WTC11 (cell line): ENCODE results near the gene ITGAE.

Source experiments
- CREB1 ChIP-seq: sonication (generic); formaldehyde crosslinking; IDR thresholded peaks from 2 replicates; pipeline ENCODE4 v1.8.0; 2023; ENCODE audit warnings: mild to moderate bottlenecking, missing genetic modification reagents
- CREM ChIP-seq: sonication (generic); formaldehyde crosslinking; IDR thresholded peaks from 2 replicates; pipeline ENCODE4 v1.8.1; 2022; ENCODE audit warnings: mild to moderate bottlenecking, missing genetic modification reagents, moderate library complexity
- CTCF ChIP-seq: fragments of 200-600 bp; IDR thresholded peaks from 2 replicates; pipeline ENCODE4 v1.8.0; 2022; ENCODE audit warnings: antibody characterized with exemption
- ZBTB21 ChIP-seq: sonication (generic); formaldehyde crosslinking; IDR thresholded peaks from 2 replicates; pipeline ENCODE4 v1.8.1; 2023; ENCODE audit warnings: mild to moderate bottlenecking, missing genetic modification reagents, borderline replicate concordance
- ZNF317 ChIP-seq: sonication (generic); formaldehyde crosslinking; IDR thresholded peaks from 2 replicates; pipeline ENCODE4 v1.8.1; 2023; ENCODE audit warnings: low read depth, mild to moderate bottlenecking, moderate library complexity, missing genetic modification reagents, borderline replicate concordance
- TF ChIP-seq, protein P1 (sequence below): sonication (generic); formaldehyde crosslinking; IDR thresholded peaks from 2 replicates; pipeline ENCODE4 v1.8.1; 2022; ENCODE audit warnings: low read depth, missing genetic modification reagents, borderline replicate concordance

- TF ChIP-seq, protein P1, sequence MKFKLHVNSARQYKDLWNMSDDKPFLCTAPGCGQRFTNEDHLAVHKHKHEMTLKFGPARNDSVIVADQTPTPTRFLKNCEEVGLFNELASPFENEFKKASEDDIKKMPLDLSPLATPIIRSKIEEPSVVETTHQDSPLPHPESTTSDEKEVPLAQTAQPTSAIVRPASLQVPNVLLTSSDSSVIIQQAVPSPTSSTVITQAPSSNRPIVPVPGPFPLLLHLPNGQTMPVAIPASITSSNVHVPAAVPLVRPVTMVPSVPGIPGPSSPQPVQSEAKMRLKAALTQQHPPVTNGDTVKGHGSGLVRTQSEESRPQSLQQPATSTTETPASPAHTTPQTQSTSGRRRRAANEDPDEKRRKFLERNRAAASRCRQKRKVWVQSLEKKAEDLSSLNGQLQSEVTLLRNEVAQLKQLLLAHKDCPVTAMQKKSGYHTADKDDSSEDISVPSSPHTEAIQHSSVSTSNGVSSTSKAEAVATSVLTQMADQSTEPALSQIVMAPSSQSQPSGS: no peak
- TF ChIP-seq CREB1: no peak
- no peak for TF ChIP-seq CTCF
- TF ChIP-seq ZBTB21 (CRISPR knock-in tag): no peak
- TF ChIP-seq ZNF317 (CRISPR knock-in tag): no peak
- TF ChIP-seq CREM (CRISPR knock-in tag): no peak
These were observed 122.7 kb downstream of the ITGAE start for GRCh38 chr17:3678095-3678820.
